Cardiac muscle cell (in vitro differentiated cells and primary cell): ENCODE data around the gene TIAM2. TPM values are rescaled to one million over a fixed set of nuclear protein-coding genes. Genes with fewer than 3 reads are reported as not detected.
"Not testable (repeated sequence)": the region's sequence is repeated elsewhere in the genome, so short reads cannot be mapped to it uniquely, and the experiment has no call there.

ENCODE experiments used
- DNase-seq, 2 donors: peaks; one replicate each; pipeline versions ENCODE4 v3.0.0 to v3.0.0-alpha.2; 2010 to 2017; ENCODE audit warnings: low read depth in 1 of 2, low spot score in 1 of 2
- H3K27ac ChIP-seq: fragments of 200-600 bp; sonication (generic); 2 replicates; pipeline ENCODE4 v1.5.1; 2016
- H3K27me3 ChIP-seq: fragments of 200-600 bp; sonication (generic); 2 replicates; pipeline ENCODE4 v1.6.0; 2016; ENCODE audit warnings: control low read depth
- H3K36me3 ChIP-seq: fragments of 200-600 bp; sonication (generic); 2 replicates; pipeline ENCODE4 v1.5.1; 2016; ENCODE audit warnings: control low read depth
- H3K4me1 ChIP-seq: fragments of 200-600 bp; sonication (generic); 2 replicates; pipeline ENCODE4 v1.8.1; 2017; ENCODE audit warnings: low read depth, mild to moderate bottlenecking, mixed run types
- H3K4me3 ChIP-seq: fragments of 200-600 bp; sonication (generic); 2 replicates; pipeline ENCODE4 v1.5.1; 2016; ENCODE audit warnings: mild to moderate bottlenecking
- H3K9me3 ChIP-seq: fragments of 200-600 bp; sonication (generic); 2 replicates; pipeline ENCODE4 v1.5.1; 2017; ENCODE audit warnings: low read depth, mild to moderate bottlenecking, control low read depth
- polyA plus RNA-seq: library from polyadenylated mRNA; unstranded; fragments of >200 nt; fragmentation: Nextera tagmentation; extraction: Ambion mirVana; gene quantifications from 2 replicates; pipeline ENCODE4 v1.2.1, GENCODE V29; 2016
- total RNA-seq: library from RNA; depleted of rRNA; stranded (reverse); fragments of >200 nt; gene quantifications from 2 replicates; pipeline ENCODE4 v1.2.3, GENCODE V29; 2016
- TF ChIP-seq, protein P1 (sequence below): IDR thresholded peaks from 2 replicates; pipeline ENCODE4 v1.5.1; 2012; ENCODE audit warnings: low read depth, mild to moderate bottlenecking, low read length

The TIAM2 gene
- total and polyA plus RNA-seq, 2 experiments from 2014 or later: 3.9 to 12.4 TPM

DNA sequence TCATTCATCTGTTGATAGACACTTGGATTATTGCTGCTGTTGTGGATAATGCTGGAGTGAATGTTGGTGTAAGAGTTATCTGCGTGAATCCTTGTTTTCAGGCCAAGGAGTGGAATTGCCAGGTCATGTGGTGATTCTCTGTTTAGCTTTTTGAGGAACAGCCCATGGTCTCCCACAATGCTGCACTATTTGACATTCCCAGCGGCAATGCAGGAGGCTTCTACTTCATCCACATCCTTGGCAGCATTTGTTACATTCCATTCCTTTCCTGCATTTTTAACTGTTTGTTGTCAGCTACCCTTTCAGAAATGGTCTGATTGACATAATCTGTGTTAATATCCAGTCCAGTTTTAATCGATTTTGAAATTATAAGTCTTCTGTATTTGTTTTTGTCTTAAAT is 217.0 kb downstream of the TIAM2 start:
- peaks cover 9% of the 10 kb centered on the region for H3K27me3 ChIP-seq

DNA sequence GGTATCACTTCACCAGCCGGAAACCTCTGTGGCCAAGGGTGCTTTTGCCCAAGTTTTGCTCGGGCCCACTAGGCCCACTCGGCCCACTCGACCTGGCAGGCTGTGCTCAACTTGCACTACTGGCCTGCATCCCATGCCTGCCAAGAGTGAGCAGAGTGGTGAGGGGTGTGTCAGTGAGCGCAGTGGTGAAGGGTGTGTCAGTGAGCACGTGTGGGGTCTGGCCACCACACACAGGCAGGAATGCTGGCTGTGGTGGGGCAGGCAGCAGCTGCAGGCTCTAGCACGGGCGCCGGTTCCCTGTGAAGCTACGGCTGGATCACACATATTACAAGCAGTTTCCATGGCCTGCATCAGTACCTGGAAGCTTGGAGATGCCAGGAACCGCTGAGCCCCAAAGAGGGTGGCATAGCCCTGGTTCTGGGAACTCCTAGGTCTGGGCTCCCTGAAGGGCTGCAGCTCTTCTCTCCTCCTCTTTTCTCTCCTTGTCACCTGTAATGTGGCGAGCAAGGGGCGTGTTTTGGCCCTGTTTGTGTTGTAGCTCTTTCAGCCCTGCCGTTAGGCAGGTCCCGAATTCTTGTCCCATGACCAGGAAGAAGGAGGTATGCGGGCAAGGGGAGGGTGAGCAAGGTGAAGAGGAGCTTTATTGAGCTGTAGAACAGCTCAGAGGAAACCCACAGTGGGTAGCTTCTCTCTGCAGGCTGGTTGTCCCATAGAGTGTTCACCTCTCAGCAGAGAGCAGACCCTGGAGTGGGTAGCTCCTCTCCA is 217.7 kb downstream of the TIAM2 start:
- TF ChIP-seq, protein P1, sequence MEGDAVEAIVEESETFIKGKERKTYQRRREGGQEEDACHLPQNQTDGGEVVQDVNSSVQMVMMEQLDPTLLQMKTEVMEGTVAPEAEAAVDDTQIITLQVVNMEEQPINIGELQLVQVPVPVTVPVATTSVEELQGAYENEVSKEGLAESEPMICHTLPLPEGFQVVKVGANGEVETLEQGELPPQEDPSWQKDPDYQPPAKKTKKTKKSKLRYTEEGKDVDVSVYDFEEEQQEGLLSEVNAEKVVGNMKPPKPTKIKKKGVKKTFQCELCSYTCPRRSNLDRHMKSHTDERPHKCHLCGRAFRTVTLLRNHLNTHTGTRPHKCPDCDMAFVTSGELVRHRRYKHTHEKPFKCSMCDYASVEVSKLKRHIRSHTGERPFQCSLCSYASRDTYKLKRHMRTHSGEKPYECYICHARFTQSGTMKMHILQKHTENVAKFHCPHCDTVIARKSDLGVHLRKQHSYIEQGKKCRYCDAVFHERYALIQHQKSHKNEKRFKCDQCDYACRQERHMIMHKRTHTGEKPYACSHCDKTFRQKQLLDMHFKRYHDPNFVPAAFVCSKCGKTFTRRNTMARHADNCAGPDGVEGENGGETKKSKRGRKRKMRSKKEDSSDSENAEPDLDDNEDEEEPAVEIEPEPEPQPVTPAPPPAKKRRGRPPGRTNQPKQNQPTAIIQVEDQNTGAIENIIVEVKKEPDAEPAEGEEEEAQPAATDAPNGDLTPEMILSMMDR: no peak
- Histone ChIP-seq H3K4me3 (no peak overlapping the region), H3K36me3 (no peaks in the 10 kb centered on the region), H3K9me3 (no peaks in the 10 kb centered on the region), H3K27ac (no peak overlapping the region), H3K4me1 (no peaks in the 10 kb centered on the region), H3K27me3 (peaks cover 6% of the 10 kb centered on the region)
- no peak for DNase-seq

More for the DNA sequence above, 217.0 kb downstream of the TIAM2 start:
- Histone ChIP-seq H3K27ac (no peak overlapping the region), H3K4me3 (no peak overlapping the region), H3K36me3 (no peaks in the 10 kb centered on the region), H3K4me1 (no peaks in the 10 kb centered on the region), H3K9me3 (no peaks in the 10 kb centered on the region)
- DNase-seq: peak in 1 of 2 donors; percentile 27
- TF ChIP-seq, protein P1: no peak

DNA sequence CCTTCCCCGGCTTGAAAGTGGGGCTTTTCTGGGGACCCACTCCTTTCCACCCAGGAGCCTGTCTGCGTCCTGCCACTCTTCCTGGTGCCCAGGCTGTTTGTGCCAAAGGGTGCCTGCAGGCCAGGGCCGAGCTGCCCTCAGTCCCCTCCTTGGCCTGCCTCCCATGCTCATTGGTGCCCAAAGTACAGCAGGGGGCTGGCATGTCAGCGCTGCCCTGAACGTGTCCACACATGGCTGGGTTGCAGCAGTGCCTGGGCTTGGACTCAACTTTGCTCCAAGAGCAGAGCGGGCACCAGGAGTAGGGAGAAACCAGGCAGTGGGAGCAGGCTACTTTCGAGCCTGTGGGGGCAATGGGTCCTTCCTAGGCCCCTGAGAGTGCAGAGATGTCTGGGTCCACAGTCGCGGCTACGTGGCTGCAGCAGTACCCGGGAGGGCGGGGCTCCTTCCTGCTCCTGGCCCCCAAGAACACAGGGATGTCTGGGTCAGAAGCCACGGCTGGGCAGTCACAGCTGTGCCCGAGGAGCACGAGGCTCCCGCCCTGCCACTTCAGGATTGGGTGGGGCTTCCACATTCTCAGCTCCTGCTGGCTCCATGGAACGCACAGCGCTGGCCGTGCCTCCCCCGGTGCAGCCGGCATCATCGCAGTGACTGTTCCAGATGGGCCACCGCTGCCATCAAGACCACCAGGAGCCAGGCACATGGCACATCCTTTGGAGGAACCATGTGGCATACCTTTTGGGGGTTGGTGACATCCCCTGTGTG is 218.7 kb downstream of the TIAM2 start:
- H3K27ac ChIP-seq: no peak overlapping the region
- TF ChIP-seq, protein P1: no peak

DNA sequence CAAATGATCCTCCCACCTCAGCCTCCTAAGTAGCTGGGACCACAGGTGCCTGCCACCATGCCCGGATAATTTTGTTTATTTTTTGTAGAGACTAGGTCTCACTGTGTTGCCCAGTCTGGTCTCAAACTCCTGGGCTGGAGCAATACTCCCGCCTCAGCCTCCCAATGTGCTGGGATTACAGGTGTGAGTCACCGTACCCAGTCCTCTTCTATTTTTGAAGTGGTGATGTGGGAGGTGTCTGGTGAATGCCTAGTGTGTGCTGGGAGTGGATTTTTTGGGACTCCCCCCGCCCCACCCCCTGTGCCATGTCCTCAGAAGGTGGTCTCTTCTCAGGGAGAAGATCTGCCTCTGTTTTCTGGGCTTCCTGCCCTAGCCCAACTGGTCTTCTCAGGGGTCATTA is 220.8 kb downstream of the TIAM2 start:
- no peaks in the 10 kb centered on the region for H3K36me3 ChIP-seq
- peaks cover 3% of the 10 kb centered on the region for H3K27me3 ChIP-seq
- H3K4me3 ChIP-seq: no peak overlapping the region
- H3K9me3 ChIP-seq: no peaks in the 10 kb centered on the region
- H3K4me1 ChIP-seq: no peaks in the 10 kb centered on the region
- TF ChIP-seq, protein P1: no peak
- H3K27ac ChIP-seq: no peak overlapping the region
- DNase-seq: no peak

More for the DNA sequence above, 218.7 kb downstream of the TIAM2 start:
- DNase-seq: no peak
- Histone ChIP-seq H3K27me3 (peaks cover 3% of the 10 kb centered on the region), H3K9me3 (no peaks in the 10 kb centered on the region), H3K4me3 (no peak overlapping the region), H3K36me3 (no peaks in the 10 kb centered on the region), H3K4me1 (no peaks in the 10 kb centered on the region)

DNA sequence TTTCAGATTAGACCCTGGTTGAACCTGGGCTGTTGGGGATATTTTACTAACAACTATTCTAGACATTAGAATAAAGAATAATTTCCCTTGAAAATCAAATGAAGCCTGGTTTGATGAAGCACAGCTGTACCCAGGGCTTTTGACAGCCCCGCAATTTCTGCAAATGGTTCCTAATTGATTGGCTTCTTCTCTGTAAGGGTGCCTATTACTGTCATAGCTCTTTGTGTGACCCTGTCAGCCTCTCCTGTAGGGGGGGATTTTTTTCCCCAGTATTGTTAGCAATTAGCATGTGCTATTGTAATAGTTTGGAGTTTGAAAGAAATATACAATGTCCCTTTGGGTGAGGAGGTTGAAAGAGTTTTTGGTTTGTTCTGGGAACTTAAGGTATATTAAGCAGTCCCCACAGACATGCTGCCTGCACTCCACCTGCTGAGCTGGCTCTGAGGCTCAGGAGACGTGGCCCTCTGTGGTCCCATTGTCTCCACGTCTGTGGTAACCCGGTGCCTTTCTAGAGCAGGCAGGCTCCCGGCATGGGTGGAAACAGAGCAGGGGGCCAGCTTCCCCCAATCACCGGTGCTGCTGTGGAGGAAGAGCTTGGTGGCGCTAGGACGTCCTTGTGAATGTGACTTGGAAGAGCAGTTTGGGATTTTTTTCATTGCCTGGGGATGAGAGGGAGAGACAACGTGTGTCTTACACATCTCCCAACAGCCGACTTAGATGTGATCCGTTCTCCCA is 221.4 kb downstream of the TIAM2 start:
- Histone ChIP-seq H3K36me3 (no peaks in the 10 kb centered on the region), H3K27ac (no peak overlapping the region), H3K27me3 (peaks cover 3% of the 10 kb centered on the region), H3K4me1 (no peaks in the 10 kb centered on the region), H3K9me3 (no peaks in the 10 kb centered on the region), H3K4me3 (no peak overlapping the region)
- no peak for DNase-seq
- TF ChIP-seq, protein P1: no peak

DNA sequence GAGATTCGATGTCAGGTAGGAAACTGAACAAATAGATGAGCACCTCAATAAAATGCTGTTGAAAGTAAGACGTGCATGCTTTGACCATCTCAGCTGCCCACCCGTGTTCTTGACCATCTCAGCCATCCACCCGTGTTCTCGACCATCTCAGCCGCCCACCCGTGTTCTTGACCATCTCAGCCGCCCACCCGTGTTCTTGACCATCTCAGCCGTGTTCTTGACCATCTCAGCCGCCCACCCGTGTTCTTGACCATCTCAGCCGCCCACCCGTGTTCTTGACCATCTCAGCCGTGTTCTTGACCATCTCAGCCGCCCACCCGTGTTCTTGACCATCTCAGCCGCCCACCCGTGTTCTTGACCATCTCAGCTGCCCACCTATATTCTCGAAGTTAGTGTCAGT is 223.6 kb downstream of the TIAM2 start:
- not testable (repeated sequence) for DNase-seq, H3K9me3 ChIP-seq, H3K36me3 ChIP-seq, H3K4me1 ChIP-seq, H3K27me3 ChIP-seq, H3K27ac ChIP-seq, H3K4me3 ChIP-seq
